HEK293 (cell line): ENCODE measurements around the gene DNTTIP2.

Experiments used
- CTCF ChIA-PET: fragments of 350-600 bp; formaldehyde crosslinking; extraction: SDS; loops from one replicate; lab custom pipeline; 2021; ENCODE audit warnings: antibody characterized with exemption; lab: Yijun Ruan, JAX
- POLR2A ChIA-PET: fragments of 300-600 bp; formaldehyde crosslinking; extraction: SDS; loops from one replicate; lab custom pipeline; 2020; ENCODE audit warnings: antibody characterized with exemption, inconsistent platforms; lab: Yijun Ruan, JAX
- H3K27ac ChIP-seq: fragments of 200-500 bp; sonication (Bioruptor generic); 2 replicates; pipeline ENCODE4 v1.5.1; 2014; ENCODE audit warnings: low read depth, low read length, control low read depth, inconsistent platforms; ENCODE audit errors: extremely low read depth
- H3K36me3 ChIP-seq, 2 experiments: fragments of 200-500 bp in 1 of 2; sonication (Bioruptor generic) in 1 of 2; 1 replicate in 1 of 2; 2 replicates in 1 of 2; pipeline ENCODE4 v1.5.1; 2014 to 2017; ENCODE audit warnings: inconsistent platforms in 2 of 2, low read length in 2 of 2; ENCODE audit not compliant: control insufficient read depth in 2 of 2, insufficient read depth in 1 of 2
- H3K4me1 ChIP-seq: fragments of 200-500 bp; sonication (Bioruptor generic); 2 replicates; pipeline ENCODE4 v1.5.1; 2014; ENCODE audit warnings: mild to moderate bottlenecking, low read length, inconsistent platforms; ENCODE audit not compliant: control insufficient read depth, insufficient read depth
- H3K4me3 ChIP-seq: 2 replicates; pipeline ENCODE4 v1.5.1; 2011; ENCODE audit warnings: low read depth, mild to moderate bottlenecking, control low read depth, low read length, moderate library complexity
- H3K9me3 ChIP-seq: fragments of 200-500 bp; sonication (Bioruptor generic); 2 replicates; pipeline ENCODE4 v1.5.1; 2014; ENCODE audit warnings: low read depth, low read length, inconsistent platforms; ENCODE audit not compliant: control insufficient read depth, insufficient read depth
- CTCF ChIP-seq: fragments of 450-650 bp; formaldehyde crosslinking; IDR thresholded peaks from 2 replicates; pipeline ENCODE4 v1.5.1; 2016; ENCODE audit warnings: missing biosample characterization, missing genetic modification characterization
- HOXC10 ChIP-seq: sonication (generic); formaldehyde crosslinking; IDR thresholded peaks from 2 replicates; pipeline ENCODE4 v1.8.1; 2023; ENCODE audit warnings: mild to moderate bottlenecking, missing genetic modification reagents
- PRDM1 ChIP-seq: fragments of 450-650 bp; formaldehyde crosslinking; IDR thresholded peaks from 2 replicates; pipeline ENCODE4; 2016; ENCODE audit warnings: missing biosample characterization, missing genetic modification characterization
- REPIN1 ChIP-seq: fragments of 450-650 bp; formaldehyde crosslinking; IDR thresholded peaks from 2 replicates; pipeline ENCODE4 v1.5.1; 2017; ENCODE audit warnings: missing biosample characterization, missing genetic modification characterization, low read depth
- REST ChIP-seq: fragments of 450-650 bp; formaldehyde crosslinking; IDR thresholded peaks from 2 replicates; pipeline ENCODE4 v1.5.1; 2016; ENCODE audit warnings: missing biosample characterization, missing genetic modification characterization
- SALL2 ChIP-seq: fragments of 450-650 bp; formaldehyde crosslinking; IDR thresholded peaks from 2 replicates; pipeline ENCODE4 v1.5.0; 2017; ENCODE audit warnings: missing biosample characterization, mild to moderate bottlenecking, missing genetic modification characterization, borderline replicate concordance
- SP7 ChIP-seq: fragments of 450-650 bp; formaldehyde crosslinking; IDR thresholded peaks from 2 replicates; pipeline ENCODE4 v1.5.1; 2016; ENCODE audit warnings: missing biosample characterization, missing genetic modification characterization
- ZBTB17 ChIP-seq: fragments of 450-650 bp; formaldehyde crosslinking; IDR thresholded peaks from 2 replicates; pipeline ENCODE4 v1.5.1; 2016; ENCODE audit warnings: missing biosample characterization, missing genetic modification characterization
- ZBTB44 ChIP-seq: fragments of 450-650 bp; IDR thresholded peaks from 2 replicates; pipeline ENCODE4 v1.5.1; 2018; ENCODE audit warnings: missing biosample characterization, mild to moderate bottlenecking, missing genetic modification characterization
- ZBTB8A ChIP-seq: fragments of 450-650 bp; formaldehyde crosslinking; IDR thresholded peaks from 2 replicates; pipeline ENCODE4 v1.5.1; 2016; ENCODE audit warnings: missing biosample characterization, missing genetic modification characterization
- ZEB2 ChIP-seq: fragments of 450-650 bp; formaldehyde crosslinking; IDR thresholded peaks from 2 replicates; pipeline ENCODE4 v1.5.1; 2016; ENCODE audit warnings: missing biosample characterization, missing genetic modification characterization
- ZFP37 ChIP-seq: fragments of 450-650 bp; formaldehyde crosslinking; IDR thresholded peaks from 2 replicates; pipeline ENCODE4 v1.5.1; 2016; ENCODE audit warnings: missing biosample characterization, missing genetic modification characterization
- ZNF138 ChIP-seq: fragments of 450-650 bp; formaldehyde crosslinking; IDR thresholded peaks from 2 replicates; pipeline ENCODE4 v1.5.1; 2016; ENCODE audit warnings: missing biosample characterization, missing genetic modification characterization, borderline replicate concordance
- ZNF157 ChIP-seq: fragments of 450-650 bp; formaldehyde crosslinking; IDR thresholded peaks from 2 replicates; pipeline ENCODE4 v1.5.1; 2016; ENCODE audit warnings: missing biosample characterization, missing genetic modification characterization
- ZNF175 ChIP-seq: fragments of 450-650 bp; formaldehyde crosslinking; IDR thresholded peaks from 2 replicates; pipeline ENCODE4 v1.5.1; 2016; ENCODE audit warnings: missing biosample characterization, missing genetic modification characterization
- ZNF302 ChIP-seq: fragments of 450-650 bp; formaldehyde crosslinking; IDR thresholded peaks from 2 replicates; pipeline ENCODE4 v1.5.1; 2016; ENCODE audit warnings: missing biosample characterization, missing genetic modification characterization, low read depth
- ZNF394 ChIP-seq: fragments of 450-650 bp; formaldehyde crosslinking; IDR thresholded peaks from 2 replicates; pipeline ENCODE4 v1.5.1; 2016; ENCODE audit warnings: missing biosample characterization, missing genetic modification characterization, mild to moderate bottlenecking, moderate library complexity, borderline replicate concordance
- ZNF416 ChIP-seq: fragments of 450-650 bp; formaldehyde crosslinking; IDR thresholded peaks from 2 replicates; pipeline ENCODE4 v1.5.1; 2016; ENCODE audit warnings: missing biosample characterization, missing genetic modification characterization
- ZNF560 ChIP-seq: fragments of 450-650 bp; formaldehyde crosslinking; IDR thresholded peaks from 2 replicates; pipeline ENCODE4 v1.5.1; 2017; ENCODE audit warnings: missing biosample characterization, missing genetic modification characterization, borderline replicate concordance
- ZNF654 ChIP-seq: fragments of 450-650 bp; formaldehyde crosslinking; IDR thresholded peaks from 2 replicates; pipeline ENCODE4 v1.5.1; 2016; ENCODE audit warnings: low read depth, missing biosample characterization, missing genetic modification characterization
- ZNF660 ChIP-seq: fragments of 450-650 bp; IDR thresholded peaks from 2 replicates; pipeline ENCODE4 v1.5.1; 2018; ENCODE audit warnings: missing biosample characterization, mild to moderate bottlenecking, missing genetic modification characterization
- ZSCAN4 ChIP-seq: fragments of 450-650 bp; formaldehyde crosslinking; IDR thresholded peaks from 2 replicates; pipeline ENCODE4 v1.5.1; 2017; ENCODE audit warnings: missing biosample characterization, missing genetic modification characterization

The DNTTIP2 gene

GRCh38 chr1:93844262-93845045 is 34.6 kb downstream of the DNTTIP2 start:
- no peak overlapping the region for H3K4me3 ChIP-seq
- H3K27ac ChIP-seq, result no peak overlapping the region
- H3K36me3 ChIP-seq, result no peaks in the 10 kb centered on the region
- TF ChIP-seq REST (peak; percentile 90), ZNF654 (tag by site-specific recombination) (peak; percentile 79), CTCF (tag by site-specific recombination) (peak; percentile 53; the same call in 1 of the 2 replicates), ZNF660 (tag by site-specific recombination) (peak; percentile 55; the same call in 1 of the 2 replicates), ZEB2 (tag by site-specific recombination) (peak; percentile 62; the same call in 1 of the 2 replicates), ZNF416 (tag by site-specific recombination) (no peak), ZNF394 (tag by site-specific recombination) (no peak), SALL2 (tag by site-specific recombination) (no peak), SP7 (tag by site-specific recombination) (peak; percentile 93), PRDM1 (peak; percentile 86), ZBTB17 (peak; percentile 56), REPIN1 (peak; percentile 41; the same call in 1 of the 2 replicates), ZBTB44 (tag by site-specific recombination) (0 out of 2 replicates have a peak, but pooled peaks have one; percentile 23), ZFP37 (tag by site-specific recombination) (no peak)
- no peaks in the 10 kb centered on the region for H3K9me3 ChIP-seq
- POLR2A ChIA-PET, result interaction anchor here (0.5 to 1.0 kb wide), 5 partner anchors 23 to 961 kb away, joined by 3 to 5 read pairs (median 4); no protein-coding TSS in a partner anchor
- CTCF ChIA-PET, result interaction anchor here (0.5 to 7.9 kb wide), 25 partner anchors 8 to 540 kb away, joined by 3 to 120 read pairs (median 5); no protein-coding TSS in a partner anchor
- H3K4me1 ChIP-seq, result peaks cover 3% of the 10 kb centered on the region; the same call in 1 of the 2 replicates

- Histone ChIP-seq H3K9me3 (no peaks in the 10 kb centered on the region), H3K27ac (no peak overlapping the region), H3K36me3 (no peaks in the 10 kb centered on the region), H3K4me3 (no peak overlapping the region), H3K4me1 (peaks cover 3% of the 10 kb centered on the region; the same call in 1 of the 2 replicates)
- POLR2A ChIA-PET, result no interaction called here
- CTCF ChIA-PET, result interaction anchor here (0.5 to 7.9 kb wide), 9 partner anchors 27 to 539 kb away, joined by 3 to 120 read pairs (median 6); no protein-coding TSS in a partner anchor
- TF ChIP-seq ZBTB17, result no peak
- TF ChIP-seq ZNF302, result no peak
- TF ChIP-seq ZSCAN4 (tag by site-specific recombination), result no peak
- TF ChIP-seq ZNF138 (tag by site-specific recombination), result no peak
- TF ChIP-seq ZNF157 (tag by site-specific recombination), result no peak
- no peak for TF ChIP-seq ZBTB8A
- TF ChIP-seq HOXC10 (CRISPR knock-in tag), result no peak
- TF ChIP-seq ZNF560 (tag by site-specific recombination), result no peak
- no peak for TF ChIP-seq ZNF175 (tag by site-specific recombination)
Measured at GRCh38 chr1:93842750-93843500, 36.1 kb downstream of the DNTTIP2 start.
